H1 (cell line): ENCODE results near the gene SORL1-AS1.

Experiments
- CBX8 ChIP-seq: fragments of 300-800, 300-1000 bp; sonication (generic); IDR thresholded peaks from 2 replicates; pipeline ENCODE4 v1.7.1; 2016; ENCODE audit warnings: low read depth, low read length, borderline replicate concordance
- CTBP2 ChIP-seq: IDR thresholded peaks from 2 replicates; pipeline ENCODE4 v1.7.0; 2011; ENCODE audit warnings: borderline replicate concordance, mild to moderate bottlenecking, moderate library complexity, mixed read lengths, low read length; ENCODE audit not compliant: insufficient read depth, insufficient read length
- EP300 ChIP-seq, 2 experiments: IDR thresholded peaks; 1 replicate in 1 of 2; 2 replicates in 1 of 2; pipeline ENCODE4 v1.6.1; 2011 to 2012; ENCODE audit warnings: low read depth in 2 of 2, low read length in 2 of 2, mild to moderate bottlenecking in 2 of 2, borderline replicate concordance in 1 of 2, inconsistent platforms in 1 of 2, moderate library complexity in 1 of 2
- EZH2 ChIP-seq: fragments of 200-600 bp; sonication (generic); IDR thresholded peaks from 2 replicates; pipeline ENCODE4 v1.7.1; 2012; ENCODE audit warnings: low read depth, mild to moderate bottlenecking, moderate library complexity, low read length, inconsistent platforms; ENCODE audit not compliant: severe bottlenecking
- HDAC2 ChIP-seq, 2 experiments: fragments of 300-600 bp in 1 of 2; sonication (generic) in 1 of 2; IDR thresholded peaks; 2 replicates each; pipeline ENCODE4 v1.6.1; 2011 to 2012; ENCODE audit warnings: low read depth in 2 of 2, low read length in 2 of 2, mild to moderate bottlenecking in 2 of 2, moderate library complexity in 2 of 2, borderline replicate concordance in 1 of 2, inconsistent platforms in 1 of 2
- SIN3A ChIP-seq, 2 experiments: IDR thresholded peaks in 1 of 2; conservative IDR thresholded peaks in 1 of 2; 2 replicates each; pipeline ENCODE4 v1.6.1; 2011 to 2012; ENCODE audit warnings: low read length in 2 of 2, improper control_type of control experiment in 1 of 2, low read depth in 1 of 2, mild to moderate bottlenecking in 1 of 2
- TF ChIP-seq, protein P1 (sequence below): fragments of 300-600 bp; sonication (generic); IDR thresholded peaks from 2 replicates; pipeline ENCODE4 v1.7.1; 2012; ENCODE audit warnings: low read length, moderate library complexity, mild to moderate bottlenecking, inconsistent platforms; ENCODE audit not compliant: insufficient replicate concordance

Gene SORL1-AS1

DNA sequence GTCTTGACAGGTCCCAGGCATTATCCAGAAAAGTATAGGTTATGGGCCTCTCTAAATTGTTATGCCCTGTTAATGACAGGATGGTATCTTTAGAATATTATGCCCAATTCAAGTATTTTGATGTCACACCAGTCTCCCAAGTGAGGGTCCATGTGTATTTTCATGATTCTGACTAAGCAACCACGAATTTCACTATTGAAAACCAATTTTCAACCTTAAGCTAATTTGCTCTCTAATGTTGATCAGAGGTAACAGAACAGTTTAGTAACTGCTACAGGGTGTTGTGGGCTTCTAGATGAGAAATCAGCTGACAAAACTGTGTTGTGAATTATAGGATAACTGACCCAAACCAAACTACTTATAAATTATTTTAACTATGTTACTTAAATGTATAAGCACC lies 48.0 kb upstream of the SORL1-AS1 start (continued):
- TF ChIP-seq, protein P1, sequence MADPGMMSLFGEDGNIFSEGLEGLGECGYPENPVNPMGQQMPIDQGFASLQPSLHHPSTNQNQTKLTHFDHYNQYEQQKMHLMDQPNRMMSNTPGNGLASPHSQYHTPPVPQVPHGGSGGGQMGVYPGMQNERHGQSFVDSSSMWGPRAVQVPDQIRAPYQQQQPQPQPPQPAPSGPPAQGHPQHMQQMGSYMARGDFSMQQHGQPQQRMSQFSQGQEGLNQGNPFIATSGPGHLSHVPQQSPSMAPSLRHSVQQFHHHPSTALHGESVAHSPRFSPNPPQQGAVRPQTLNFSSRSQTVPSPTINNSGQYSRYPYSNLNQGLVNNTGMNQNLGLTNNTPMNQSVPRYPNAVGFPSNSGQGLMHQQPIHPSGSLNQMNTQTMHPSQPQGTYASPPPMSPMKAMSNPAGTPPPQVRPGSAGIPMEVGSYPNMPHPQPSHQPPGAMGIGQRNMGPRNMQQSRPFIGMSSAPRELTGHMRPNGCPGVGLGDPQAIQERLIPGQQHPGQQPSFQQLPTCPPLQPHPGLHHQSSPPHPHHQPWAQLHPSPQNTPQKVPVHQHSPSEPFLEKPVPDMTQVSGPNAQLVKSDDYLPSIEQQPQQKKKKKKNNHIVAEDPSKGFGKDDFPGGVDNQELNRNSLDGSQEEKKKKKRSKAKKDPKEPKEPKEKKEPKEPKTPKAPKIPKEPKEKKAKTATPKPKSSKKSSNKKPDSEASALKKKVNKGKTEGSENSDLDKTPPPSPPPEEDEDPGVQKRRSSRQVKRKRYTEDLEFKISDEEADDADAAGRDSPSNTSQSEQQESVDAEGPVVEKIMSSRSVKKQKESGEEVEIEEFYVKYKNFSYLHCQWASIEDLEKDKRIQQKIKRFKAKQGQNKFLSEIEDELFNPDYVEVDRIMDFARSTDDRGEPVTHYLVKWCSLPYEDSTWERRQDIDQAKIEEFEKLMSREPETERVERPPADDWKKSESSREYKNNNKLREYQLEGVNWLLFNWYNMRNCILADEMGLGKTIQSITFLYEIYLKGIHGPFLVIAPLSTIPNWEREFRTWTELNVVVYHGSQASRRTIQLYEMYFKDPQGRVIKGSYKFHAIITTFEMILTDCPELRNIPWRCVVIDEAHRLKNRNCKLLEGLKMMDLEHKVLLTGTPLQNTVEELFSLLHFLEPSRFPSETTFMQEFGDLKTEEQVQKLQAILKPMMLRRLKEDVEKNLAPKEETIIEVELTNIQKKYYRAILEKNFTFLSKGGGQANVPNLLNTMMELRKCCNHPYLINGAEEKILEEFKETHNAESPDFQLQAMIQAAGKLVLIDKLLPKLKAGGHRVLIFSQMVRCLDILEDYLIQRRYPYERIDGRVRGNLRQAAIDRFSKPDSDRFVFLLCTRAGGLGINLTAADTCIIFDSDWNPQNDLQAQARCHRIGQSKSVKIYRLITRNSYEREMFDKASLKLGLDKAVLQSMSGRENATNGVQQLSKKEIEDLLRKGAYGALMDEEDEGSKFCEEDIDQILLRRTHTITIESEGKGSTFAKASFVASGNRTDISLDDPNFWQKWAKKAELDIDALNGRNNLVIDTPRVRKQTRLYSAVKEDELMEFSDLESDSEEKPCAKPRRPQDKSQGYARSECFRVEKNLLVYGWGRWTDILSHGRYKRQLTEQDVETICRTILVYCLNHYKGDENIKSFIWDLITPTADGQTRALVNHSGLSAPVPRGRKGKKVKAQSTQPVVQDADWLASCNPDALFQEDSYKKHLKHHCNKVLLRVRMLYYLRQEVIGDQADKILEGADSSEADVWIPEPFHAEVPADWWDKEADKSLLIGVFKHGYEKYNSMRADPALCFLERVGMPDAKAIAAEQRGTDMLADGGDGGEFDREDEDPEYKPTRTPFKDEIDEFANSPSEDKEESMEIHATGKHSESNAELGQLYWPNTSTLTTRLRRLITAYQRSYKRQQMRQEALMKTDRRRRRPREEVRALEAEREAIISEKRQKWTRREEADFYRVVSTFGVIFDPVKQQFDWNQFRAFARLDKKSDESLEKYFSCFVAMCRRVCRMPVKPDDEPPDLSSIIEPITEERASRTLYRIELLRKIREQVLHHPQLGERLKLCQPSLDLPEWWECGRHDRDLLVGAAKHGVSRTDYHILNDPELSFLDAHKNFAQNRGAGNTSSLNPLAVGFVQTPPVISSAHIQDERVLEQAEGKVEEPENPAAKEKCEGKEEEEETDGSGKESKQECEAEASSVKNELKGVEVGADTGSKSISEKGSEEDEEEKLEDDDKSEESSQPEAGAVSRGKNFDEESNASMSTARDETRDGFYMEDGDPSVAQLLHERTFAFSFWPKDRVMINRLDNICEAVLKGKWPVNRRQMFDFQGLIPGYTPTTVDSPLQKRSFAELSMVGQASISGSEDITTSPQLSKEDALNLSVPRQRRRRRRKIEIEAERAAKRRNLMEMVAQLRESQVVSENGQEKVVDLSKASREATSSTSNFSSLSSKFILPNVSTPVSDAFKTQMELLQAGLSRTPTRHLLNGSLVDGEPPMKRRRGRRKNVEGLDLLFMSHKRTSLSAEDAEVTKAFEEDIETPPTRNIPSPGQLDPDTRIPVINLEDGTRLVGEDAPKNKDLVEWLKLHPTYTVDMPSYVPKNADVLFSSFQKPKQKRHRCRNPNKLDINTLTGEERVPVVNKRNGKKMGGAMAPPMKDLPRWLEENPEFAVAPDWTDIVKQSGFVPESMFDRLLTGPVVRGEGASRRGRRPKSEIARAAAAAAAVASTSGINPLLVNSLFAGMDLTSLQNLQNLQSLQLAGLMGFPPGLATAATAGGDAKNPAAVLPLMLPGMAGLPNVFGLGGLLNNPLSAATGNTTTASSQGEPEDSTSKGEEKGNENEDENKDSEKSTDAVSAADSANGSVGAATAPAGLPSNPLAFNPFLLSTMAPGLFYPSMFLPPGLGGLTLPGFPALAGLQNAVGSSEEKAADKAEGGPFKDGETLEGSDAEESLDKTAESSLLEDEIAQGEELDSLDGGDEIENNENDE: no peak
- TF ChIP-seq EP300 (IDR thresholded peaks at IDR 0.05; ENCODE audit: borderline replicate concordance in 1 of 2, low read depth in 2 of 2, low read length in 2 of 2) (no peak), EZH2 (no peak), CBX8 (no peak), SIN3A (conservative IDR thresholded peaks at IDR 0.05 in 1 of 2, IDR thresholded peaks at IDR 0.05 in 1 of 2; ENCODE audit: low read depth in 1 of 2, low read length in 2 of 2) (no peak), HDAC2 (IDR thresholded peaks at IDR 0.05; ENCODE audit: borderline replicate concordance in 1 of 2, low read depth in 2 of 2, low read length in 2 of 2) (no peak), CTBP2 (no peak)
